Breast epithelium (tissue), 4 donors: ENCODE results near the gene PARD3B. TPM values are rescaled to one million over a fixed set of nuclear protein-coding genes. Genes with fewer than 3 reads are reported as not detected.

Source experiments
- DNase-seq, 2 donors: peaks; one replicate each; pipeline ENCODE4 v3.0.0-alpha.2; 2019; ENCODE audit warnings: low spot score in 2 of 2
- H3K27ac ChIP-seq, 2 donors: fragments of 200-600 bp; sonication (generic) in 1 of 2; one replicate each; pipeline ENCODE4 v1.5.1; 2016 to 2019; ENCODE audit warnings: mild to moderate bottlenecking in 1 of 2
- H3K27me3 ChIP-seq, 2 donors: fragments of 200-600 bp; sonication (generic) in 1 of 2; one replicate each; pipeline versions ENCODE4 v1.5.1 to v1.6.0; 2017 to 2019; ENCODE audit warnings: control low read depth in 1 of 2, mild to moderate bottlenecking in 1 of 2
- H3K36me3 ChIP-seq: fragments of 200-600 bp; one replicate; pipeline ENCODE4 v1.5.1; 2019
- H3K4me1 ChIP-seq, 2 donors: fragments of 200-600 bp; sonication (generic); one replicate each; pipeline ENCODE4 v1.5.1; 2016 to 2019; ENCODE audit warnings: control low read depth in 1 of 2
- H3K4me3 ChIP-seq, 3 donors: fragments of 200-600 bp; sonication (generic); 1 replicate in 2 of 3; 2 replicates in 1 of 3; pipeline ENCODE4 v1.5.1; 2016 to 2019; ENCODE audit warnings: mild to moderate bottlenecking in 3 of 3, moderate library complexity in 2 of 3
- H3K9me3 ChIP-seq, 2 donors: fragments of 200-600 bp; sonication (generic) in 1 of 2; one replicate each; pipeline ENCODE4 v1.5.1; 2016 to 2019; ENCODE audit warnings: control low read depth in 1 of 2
- POLR2A ChIP-seq: fragments of 450-650 bp; IDR thresholded peaks from one replicate; pipeline ENCODE4 v1.6.1; 2016; ENCODE audit warnings: antibody characterized with exemption, mild to moderate bottlenecking, moderate library complexity
- POLR2AphosphoS5 ChIP-seq, 3 donors: sonication (generic); formaldehyde crosslinking; IDR thresholded peaks; one replicate each; pipeline ENCODE4 v1.6.1; 2017; ENCODE audit warnings: antibody characterized with exemption in 3 of 3
- intact Hi-C: fragments of 100-400 bp; cut with DNase I; formaldehyde crosslinking; loops from one replicate; pipeline ENCODE4 v1.15.1; 2023; ENCODE audit warnings: low total_unique reads
- total RNA-seq, 3 donors: library from RNA; depleted of rRNA; stranded (reverse); fragments of >200 nt; gene quantifications; one replicate each; pipeline ENCODE4 v1.1.0, GENCODE V29; 2016
- TF ChIP-seq, protein P1 (sequence below), 3 donors: fragments of 450-650 bp; IDR thresholded peaks; one replicate each; pipeline ENCODE4 v1.5.1; 2016 to 2017; ENCODE audit warnings: antibody characterized with exemption in 3 of 3, mild to moderate bottlenecking in 3 of 3, moderate library complexity in 3 of 3

PARD3B gene
- total RNA-seq, 3 donors from 2014 or later, result 24.6 to 66.2 (median 25.9) TPM

GRCh38 chr2:205564346-205565141 is 1019.3 kb downstream of the PARD3B start:
- Histone ChIP-seq H3K9me3 (no peaks in the 10 kb centered on the region), H3K27me3 (no peaks in the 10 kb centered on the region), H3K36me3 (no peaks in the 10 kb centered on the region), H3K4me1 (no peaks in the 10 kb centered on the region), H3K27ac (no peak overlapping the region), H3K4me3 (no peak overlapping the region)
- TF ChIP-seq POLR2A (no peak), POLR2AphosphoS5 (IDR thresholded peaks at IDR 0.05) (no peak)
- TF ChIP-seq, protein P1, sequence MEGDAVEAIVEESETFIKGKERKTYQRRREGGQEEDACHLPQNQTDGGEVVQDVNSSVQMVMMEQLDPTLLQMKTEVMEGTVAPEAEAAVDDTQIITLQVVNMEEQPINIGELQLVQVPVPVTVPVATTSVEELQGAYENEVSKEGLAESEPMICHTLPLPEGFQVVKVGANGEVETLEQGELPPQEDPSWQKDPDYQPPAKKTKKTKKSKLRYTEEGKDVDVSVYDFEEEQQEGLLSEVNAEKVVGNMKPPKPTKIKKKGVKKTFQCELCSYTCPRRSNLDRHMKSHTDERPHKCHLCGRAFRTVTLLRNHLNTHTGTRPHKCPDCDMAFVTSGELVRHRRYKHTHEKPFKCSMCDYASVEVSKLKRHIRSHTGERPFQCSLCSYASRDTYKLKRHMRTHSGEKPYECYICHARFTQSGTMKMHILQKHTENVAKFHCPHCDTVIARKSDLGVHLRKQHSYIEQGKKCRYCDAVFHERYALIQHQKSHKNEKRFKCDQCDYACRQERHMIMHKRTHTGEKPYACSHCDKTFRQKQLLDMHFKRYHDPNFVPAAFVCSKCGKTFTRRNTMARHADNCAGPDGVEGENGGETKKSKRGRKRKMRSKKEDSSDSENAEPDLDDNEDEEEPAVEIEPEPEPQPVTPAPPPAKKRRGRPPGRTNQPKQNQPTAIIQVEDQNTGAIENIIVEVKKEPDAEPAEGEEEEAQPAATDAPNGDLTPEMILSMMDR (IDR thresholded peaks at IDR 0.05), result no peak
- no peak for DNase-seq
- intact Hi-C loops, result loop anchor here (10.0 kb wide), 1 partner anchor 1910 kb away; no protein-coding TSS in a partner anchor

DNA sequence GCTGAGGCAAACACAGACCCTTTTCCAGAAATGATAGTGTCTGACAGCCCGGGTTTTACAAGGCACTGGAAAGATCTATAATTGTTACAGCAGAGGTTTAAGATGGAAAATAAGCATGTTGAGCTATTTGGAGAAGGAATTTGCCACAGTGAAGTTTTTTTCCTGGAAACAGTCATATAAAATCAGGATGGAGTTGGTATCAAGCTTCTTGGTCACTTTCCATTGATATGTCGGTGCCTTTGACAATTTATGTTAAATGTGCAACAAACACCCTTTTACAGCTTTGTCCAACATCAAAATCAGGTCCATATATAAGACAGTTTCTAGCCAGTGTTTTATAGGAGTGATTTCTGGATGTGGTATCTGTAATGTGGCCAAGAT is 1019.9 kb downstream of the PARD3B start:
- H3K27me3 ChIP-seq, result no peaks in the 10 kb centered on the region
- no peaks in the 10 kb centered on the region for H3K4me1 ChIP-seq
- H3K9me3 ChIP-seq, result no peaks in the 10 kb centered on the region
- no peaks in the 10 kb centered on the region for H3K36me3 ChIP-seq
- H3K4me3 ChIP-seq, result no peak overlapping the region
- no peak overlapping the region for H3K27ac ChIP-seq
- intact Hi-C loops, result loop anchor here (10.0 kb wide), 1 partner anchor 1910 kb away; no protein-coding TSS in a partner anchor
- TF ChIP-seq, protein P1 (IDR thresholded peaks at IDR 0.05), result no peak
- no peak for TF ChIP-seq POLR2AphosphoS5 (IDR thresholded peaks at IDR 0.05)
- TF ChIP-seq POLR2A, result no peak
- no peak for DNase-seq

GRCh38 chr2:205566606-205567168 is 1021.4 kb downstream of the PARD3B start:
- no peaks in the 10 kb centered on the region for H3K4me1 ChIP-seq
- no peaks in the 10 kb centered on the region for H3K36me3 ChIP-seq
- H3K4me3 ChIP-seq, result no peak overlapping the region
- DNase-seq, result no peak
- no peak overlapping the region for H3K27ac ChIP-seq
- H3K27me3 ChIP-seq, result no peaks in the 10 kb centered on the region
- intact Hi-C loops, result loop anchor here (10.0 kb wide), 1 partner anchor 1912 kb away; no protein-coding TSS in a partner anchor
- no peaks in the 10 kb centered on the region for H3K9me3 ChIP-seq
- TF ChIP-seq POLR2A, result no peak
- no peak for TF ChIP-seq POLR2AphosphoS5 (IDR thresholded peaks at IDR 0.05)
- TF ChIP-seq, protein P1 (IDR thresholded peaks at IDR 0.05), result no peak

GRCh38 chr2:205568620-205569019 is 1023.3 kb downstream of the PARD3B start:
- Histone ChIP-seq H3K36me3 (no peaks in the 10 kb centered on the region), H3K27ac (no peak overlapping the region), H3K27me3 (no peaks in the 10 kb centered on the region), H3K4me3 (no peak overlapping the region), H3K9me3 (no peaks in the 10 kb centered on the region), H3K4me1 (no peaks in the 10 kb centered on the region)
- no peak for DNase-seq
- TF ChIP-seq, protein P1 (IDR thresholded peaks at IDR 0.05), result no peak
- TF ChIP-seq POLR2A (no peak), POLR2AphosphoS5 (IDR thresholded peaks at IDR 0.05) (no peak)
- intact Hi-C loops, result loop anchor here (10.0 kb wide), 1 partner anchor 1914 kb away; no protein-coding TSS in a partner anchor

DNA sequence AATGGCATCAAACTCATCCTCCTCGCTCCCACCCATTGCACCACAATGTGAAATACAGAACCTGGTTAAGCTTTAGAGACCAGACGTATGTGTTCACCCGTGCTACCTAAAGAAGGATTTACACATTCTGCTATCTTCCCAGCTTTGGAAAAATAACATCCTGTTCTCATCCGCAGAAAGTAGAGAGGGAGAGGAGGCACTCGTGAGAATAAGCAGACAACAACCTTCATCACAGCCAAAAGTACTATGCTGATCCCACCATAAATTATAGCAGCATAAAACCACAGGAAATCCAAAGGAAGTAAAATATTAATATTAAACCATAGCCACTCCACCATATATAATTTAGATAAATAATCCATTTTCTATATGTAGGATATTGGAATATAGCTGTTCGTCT is 1025.4 kb downstream of the PARD3B start:
- no peaks in the 10 kb centered on the region for H3K27me3 ChIP-seq
- no peak overlapping the region for H3K4me3 ChIP-seq
- H3K4me1 ChIP-seq, result no peaks in the 10 kb centered on the region
- no peaks in the 10 kb centered on the region for H3K36me3 ChIP-seq
- peaks cover 0 to 5% of the 10 kb centered on the region in 2 donors for H3K9me3 ChIP-seq
- DNase-seq, result no peak
- TF ChIP-seq POLR2AphosphoS5 (IDR thresholded peaks at IDR 0.05) (no peak), POLR2A (no peak)
- TF ChIP-seq, protein P1 (IDR thresholded peaks at IDR 0.05), result no peak
- no peak overlapping the region for H3K27ac ChIP-seq
- intact Hi-C loops, result no loop called here
